Measurements from ENCODE around the gene ARHGEF26.

The ARHGEF26 gene

GRCh38 chr3:154123906-154124305 lies 2.7 kb downstream of the ARHGEF26 start:
- H3K14ac ChIP-seq (ENCODE audit: low read length in 2 of 2), result no peak overlapping the region
- H2BK120ac ChIP-seq (ENCODE audit: low read depth, low read length), result no peak overlapping the region
- no peak overlapping the region for H2BK5ac ChIP-seq (ENCODE audit: low read depth, low read length, poor library complexity, severe bottlenecking)
- H4K91ac ChIP-seq (ENCODE audit: low read length), result no peak overlapping the region
- no peak overlapping the region for H3K4ac ChIP-seq (ENCODE audit: low read depth in 1 of 2, low read length in 2 of 2)
- no peak overlapping the region for H3K9ac ChIP-seq (ENCODE audit: low read length)
- no peak overlapping the region for H4K8ac ChIP-seq (ENCODE audit: low read length)
- no peak overlapping the region for H2BK12ac ChIP-seq (ENCODE audit: low read length in 2 of 2)
- H3K4me3 ChIP-seq (ENCODE audit: insufficient read depth in 1 of 2, low read depth in 1 of 2, low read length in 2 of 2), result peak overlapping the region in 1 of 2 experiments; percentile 88
- no peak overlapping the region for H2BK15ac ChIP-seq (ENCODE audit: low read depth, poor library complexity, severe bottlenecking)
- peaks cover 11% of the 10 kb centered on the region for H3K4me1 ChIP-seq (ENCODE audit: control insufficient read depth, insufficient read depth, low read depth, low read length)
- peaks cover 8% of the 10 kb centered on the region for H3K79me1 ChIP-seq (replicated peaks; ENCODE audit: low read length, poor library complexity, severe bottlenecking)
- no peak overlapping the region for H3K23ac ChIP-seq (ENCODE audit: low read length in 2 of 2)
- no peaks in the 10 kb centered on the region for H3K36me3 ChIP-seq (ENCODE audit: control insufficient read depth in 1 of 2, insufficient read depth in 2 of 2, low read depth in 1 of 2, low read length in 2 of 2)
- 79% methylated on average over 1 of the region's 3 CpGs for WGBS
- no peak overlapping the region for H3K4me2 ChIP-seq (ENCODE audit: low read length, poor library complexity, severe bottlenecking)
- no peaks in the 10 kb centered on the region for H3K27me3 ChIP-seq (ENCODE audit: control insufficient read depth in 1 of 2, insufficient read depth in 1 of 2, low read length in 2 of 2)
- no peak overlapping the region for H2AK5ac ChIP-seq (ENCODE audit: low read length, severe bottlenecking)
- H3K18ac ChIP-seq (ENCODE audit: low read depth in 1 of 2, low read length in 2 of 2), result no peak overlapping the region
- H3K27ac ChIP-seq (ENCODE audit: low read length, poor library complexity, severe bottlenecking), result no peak overlapping the region
- H3K9me3 ChIP-seq (ENCODE audit: control insufficient read depth, low read length), result no peaks in the 10 kb centered on the region
- DNase-seq, result no peak
- H2AFZ ChIP-seq (ENCODE audit: low read depth, low read length), result no peak overlapping the region

- Histone ChIP-seq H3K9me3 (ENCODE audit: control insufficient read depth, low read length) (no peaks in the 10 kb centered on the region), H2BK5ac (ENCODE audit: low read depth, low read length, poor library complexity, severe bottlenecking) (no peak overlapping the region), H4K8ac (ENCODE audit: low read length) (no peak overlapping the region), H3K14ac (ENCODE audit: low read length in 2 of 2) (no peak overlapping the region), H2AK5ac (ENCODE audit: low read length, severe bottlenecking) (no peak overlapping the region), H4K91ac (ENCODE audit: low read length) (no peak overlapping the region), H3K4me3 (ENCODE audit: insufficient read depth in 1 of 2, low read depth in 1 of 2, low read length in 2 of 2) (no peak overlapping the region), H3K18ac (ENCODE audit: low read depth in 1 of 2, low read length in 2 of 2) (no peak overlapping the region), H2BK12ac (ENCODE audit: low read length in 2 of 2) (no peak overlapping the region), H2AFZ (ENCODE audit: low read depth, low read length) (no peak overlapping the region), H3K4me2 (ENCODE audit: low read length, poor library complexity, severe bottlenecking) (no peak overlapping the region), H2BK120ac (ENCODE audit: low read depth, low read length) (no peak overlapping the region), H3K4me1 (ENCODE audit: control insufficient read depth, insufficient read depth, low read depth, low read length) (peaks cover 11% of the 10 kb centered on the region), H3K27ac (ENCODE audit: low read length, poor library complexity, severe bottlenecking) (peak overlapping the region; percentile 23), H3K9ac (ENCODE audit: low read length) (no peak overlapping the region), H3K79me1 (replicated peaks; ENCODE audit: low read length, poor library complexity, severe bottlenecking) (peaks cover 8% of the 10 kb centered on the region), H3K27me3 (ENCODE audit: control insufficient read depth in 1 of 2, insufficient read depth in 1 of 2, low read length in 2 of 2) (no peaks in the 10 kb centered on the region), H2BK15ac (ENCODE audit: low read depth, poor library complexity, severe bottlenecking) (no peak overlapping the region), H3K4ac (ENCODE audit: low read depth in 1 of 2, low read length in 2 of 2) (no peak overlapping the region), H3K23ac (ENCODE audit: low read length in 2 of 2) (no peak overlapping the region), H3K36me3 (ENCODE audit: control insufficient read depth in 1 of 2, insufficient read depth in 2 of 2, low read depth in 1 of 2, low read length in 2 of 2) (no peaks in the 10 kb centered on the region)
- no peak for DNase-seq
- WGBS, result 100% methylated on average over 1 of the region's 2 CpGs
Observed at GRCh38 chr3:154125378-154126030, 4.3 kb downstream of the ARHGEF26 start.

- Histone ChIP-seq H3K4me1 (ENCODE audit: control insufficient read depth, insufficient read depth, low read depth, low read length) (peaks cover 7% of the 10 kb centered on the region), H2BK5ac (ENCODE audit: low read depth, low read length, poor library complexity, severe bottlenecking) (no peak overlapping the region), H3K14ac (ENCODE audit: low read length in 2 of 2) (no peak overlapping the region), H4K91ac (ENCODE audit: low read length) (no peak overlapping the region), H3K4me2 (ENCODE audit: low read length, poor library complexity, severe bottlenecking) (no peak overlapping the region), H3K18ac (ENCODE audit: low read depth in 1 of 2, low read length in 2 of 2) (no peak overlapping the region), H3K9ac (ENCODE audit: low read length) (no peak overlapping the region), H3K27me3 (ENCODE audit: control insufficient read depth in 1 of 2, insufficient read depth in 1 of 2, low read length in 2 of 2) (no peaks in the 10 kb centered on the region), H4K8ac (ENCODE audit: low read length) (no peak overlapping the region), H3K79me1 (replicated peaks; ENCODE audit: low read length, poor library complexity, severe bottlenecking) (peaks cover 8% of the 10 kb centered on the region), H2AFZ (ENCODE audit: low read depth, low read length) (no peak overlapping the region), H3K4me3 (ENCODE audit: insufficient read depth in 1 of 2, low read depth in 1 of 2, low read length in 2 of 2) (no peak overlapping the region), H2BK12ac (ENCODE audit: low read length in 2 of 2) (no peak overlapping the region), H2BK15ac (ENCODE audit: low read depth, poor library complexity, severe bottlenecking) (no peak overlapping the region), H3K9me3 (ENCODE audit: control insufficient read depth, low read length) (no peaks in the 10 kb centered on the region), H3K4ac (ENCODE audit: low read depth in 1 of 2, low read length in 2 of 2) (no peak overlapping the region), H2AK5ac (ENCODE audit: low read length, severe bottlenecking) (no peak overlapping the region), H3K27ac (ENCODE audit: low read length, poor library complexity, severe bottlenecking) (no peak overlapping the region), H3K36me3 (ENCODE audit: control insufficient read depth in 1 of 2, insufficient read depth in 2 of 2, low read depth in 1 of 2, low read length in 2 of 2) (no peaks in the 10 kb centered on the region), H2BK120ac (ENCODE audit: low read depth, low read length) (no peak overlapping the region), H3K23ac (ENCODE audit: low read length in 2 of 2) (no peak overlapping the region)
- 75% methylated on average over 2 of the region's 2 CpGs for WGBS
- DNase-seq, result no peak
Observed at GRCh38 chr3:154126651-154127050, 5.5 kb downstream of the ARHGEF26 start.

- Histone ChIP-seq H3K4me1 (ENCODE audit: control insufficient read depth, insufficient read depth, low read depth, low read length) (no peaks in the 10 kb centered on the region), H2BK15ac (ENCODE audit: low read depth, poor library complexity, severe bottlenecking) (no peak overlapping the region), H3K14ac (ENCODE audit: low read length in 2 of 2) (no peak overlapping the region), H2AK5ac (ENCODE audit: low read length, severe bottlenecking) (no peak overlapping the region), H3K79me1 (replicated peaks; ENCODE audit: low read length, poor library complexity, severe bottlenecking) (peaks cover 5% of the 10 kb centered on the region), H3K27ac (ENCODE audit: low read length, poor library complexity, severe bottlenecking) (no peak overlapping the region), H3K18ac (ENCODE audit: low read depth in 1 of 2, low read length in 2 of 2) (no peak overlapping the region), H3K9ac (ENCODE audit: low read length) (no peak overlapping the region), H2AFZ (ENCODE audit: low read depth, low read length) (no peak overlapping the region), H2BK12ac (ENCODE audit: low read length in 2 of 2) (no peak overlapping the region), H3K4ac (ENCODE audit: low read depth in 1 of 2, low read length in 2 of 2) (no peak overlapping the region), H3K9me3 (ENCODE audit: control insufficient read depth, low read length) (no peaks in the 10 kb centered on the region), H4K91ac (ENCODE audit: low read length) (no peak overlapping the region), H3K36me3 (ENCODE audit: control insufficient read depth in 1 of 2, insufficient read depth in 2 of 2, low read depth in 1 of 2, low read length in 2 of 2) (no peaks in the 10 kb centered on the region), H3K4me2 (ENCODE audit: low read length, poor library complexity, severe bottlenecking) (no peak overlapping the region), H3K27me3 (ENCODE audit: control insufficient read depth in 1 of 2, insufficient read depth in 1 of 2, low read length in 2 of 2) (no peaks in the 10 kb centered on the region), H2BK5ac (ENCODE audit: low read depth, low read length, poor library complexity, severe bottlenecking) (no peak overlapping the region), H3K4me3 (ENCODE audit: insufficient read depth in 1 of 2, low read depth in 1 of 2, low read length in 2 of 2) (no peak overlapping the region), H4K8ac (ENCODE audit: low read length) (no peak overlapping the region), H3K23ac (ENCODE audit: low read length in 2 of 2) (no peak overlapping the region), H2BK120ac (ENCODE audit: low read depth, low read length) (no peak overlapping the region)
- WGBS, result 99% methylated on average over 3 of the region's 4 CpGs
- DNase-seq, result no peak
Observed at GRCh38 chr3:154129625-154130024, 8.4 kb downstream of the ARHGEF26 start.

Measured in mesenchymal stem cell (in vitro differentiated cells and primary cell).